Sigmoid colon (tissue), 3 donors: Measurements from ENCODE around the gene ANGPTL4.

ENCODE experiments used
- POLR2A ChIP-seq, 2 donors: fragments of 450-650 bp; IDR thresholded peaks; one replicate each; pipeline ENCODE4 v1.6.1; 2016; ENCODE audit warnings: antibody characterized with exemption in 2 of 2, mild to moderate bottlenecking in 2 of 2, moderate library complexity in 2 of 2
- TF ChIP-seq, protein P1 (sequence below), 4 experiments: fragments of 450-650 bp in 3 of 4; fragments of 200-600 bp in 1 of 4; IDR thresholded peaks; one replicate each; pipeline ENCODE4 v1.5.1; 2016 to 2019; ENCODE audit warnings: antibody characterized with exemption in 4 of 4, mild to moderate bottlenecking in 3 of 4, moderate library complexity in 2 of 4

DNA sequence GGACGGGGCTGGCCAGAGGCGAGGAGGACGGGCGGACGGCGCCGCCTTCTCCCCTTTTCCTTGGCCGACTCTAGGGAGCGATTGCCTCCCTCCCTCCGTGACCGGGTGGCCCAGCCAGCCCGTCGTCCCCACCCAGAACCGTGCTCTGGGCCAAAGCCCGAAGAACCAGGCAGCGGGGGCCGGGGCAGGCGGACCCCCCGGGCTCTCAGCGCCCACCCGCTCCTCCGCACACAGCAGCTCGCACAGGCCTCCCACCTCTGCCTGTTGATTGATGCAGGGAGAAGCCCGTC is 39.8 kb downstream of the ANGPTL4 start:
- TF ChIP-seq, protein P1, sequence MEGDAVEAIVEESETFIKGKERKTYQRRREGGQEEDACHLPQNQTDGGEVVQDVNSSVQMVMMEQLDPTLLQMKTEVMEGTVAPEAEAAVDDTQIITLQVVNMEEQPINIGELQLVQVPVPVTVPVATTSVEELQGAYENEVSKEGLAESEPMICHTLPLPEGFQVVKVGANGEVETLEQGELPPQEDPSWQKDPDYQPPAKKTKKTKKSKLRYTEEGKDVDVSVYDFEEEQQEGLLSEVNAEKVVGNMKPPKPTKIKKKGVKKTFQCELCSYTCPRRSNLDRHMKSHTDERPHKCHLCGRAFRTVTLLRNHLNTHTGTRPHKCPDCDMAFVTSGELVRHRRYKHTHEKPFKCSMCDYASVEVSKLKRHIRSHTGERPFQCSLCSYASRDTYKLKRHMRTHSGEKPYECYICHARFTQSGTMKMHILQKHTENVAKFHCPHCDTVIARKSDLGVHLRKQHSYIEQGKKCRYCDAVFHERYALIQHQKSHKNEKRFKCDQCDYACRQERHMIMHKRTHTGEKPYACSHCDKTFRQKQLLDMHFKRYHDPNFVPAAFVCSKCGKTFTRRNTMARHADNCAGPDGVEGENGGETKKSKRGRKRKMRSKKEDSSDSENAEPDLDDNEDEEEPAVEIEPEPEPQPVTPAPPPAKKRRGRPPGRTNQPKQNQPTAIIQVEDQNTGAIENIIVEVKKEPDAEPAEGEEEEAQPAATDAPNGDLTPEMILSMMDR (IDR thresholded peaks at IDR 0.05) = no peak
- no peak for TF ChIP-seq POLR2A (IDR thresholded peaks at IDR 0.05)
